Thoracic aorta endothelial cell (primary cell): ENCODE data around the gene IQGAP1. TPM values are rescaled to one million over a fixed set of nuclear protein-coding genes. Genes with fewer than 3 reads are reported as not detected.

Experiments
- small RNA-seq: library from RNA; depleted of rRNA; stranded (forward); fragments of <200 nt; gene quantifications from one replicate; pipeline ENCODE3, GENCODE V24; 2012
- total RNA-seq: library from RNA; depleted of rRNA; stranded (reverse); fragments of >200 nt; gene quantifications from 2 replicates; pipeline ENCODE4 v1.2.3, GENCODE V29; 2012

The IQGAP1 gene
- total RNA-seq: 344 and 378 TPM in 2 replicates

DNA sequence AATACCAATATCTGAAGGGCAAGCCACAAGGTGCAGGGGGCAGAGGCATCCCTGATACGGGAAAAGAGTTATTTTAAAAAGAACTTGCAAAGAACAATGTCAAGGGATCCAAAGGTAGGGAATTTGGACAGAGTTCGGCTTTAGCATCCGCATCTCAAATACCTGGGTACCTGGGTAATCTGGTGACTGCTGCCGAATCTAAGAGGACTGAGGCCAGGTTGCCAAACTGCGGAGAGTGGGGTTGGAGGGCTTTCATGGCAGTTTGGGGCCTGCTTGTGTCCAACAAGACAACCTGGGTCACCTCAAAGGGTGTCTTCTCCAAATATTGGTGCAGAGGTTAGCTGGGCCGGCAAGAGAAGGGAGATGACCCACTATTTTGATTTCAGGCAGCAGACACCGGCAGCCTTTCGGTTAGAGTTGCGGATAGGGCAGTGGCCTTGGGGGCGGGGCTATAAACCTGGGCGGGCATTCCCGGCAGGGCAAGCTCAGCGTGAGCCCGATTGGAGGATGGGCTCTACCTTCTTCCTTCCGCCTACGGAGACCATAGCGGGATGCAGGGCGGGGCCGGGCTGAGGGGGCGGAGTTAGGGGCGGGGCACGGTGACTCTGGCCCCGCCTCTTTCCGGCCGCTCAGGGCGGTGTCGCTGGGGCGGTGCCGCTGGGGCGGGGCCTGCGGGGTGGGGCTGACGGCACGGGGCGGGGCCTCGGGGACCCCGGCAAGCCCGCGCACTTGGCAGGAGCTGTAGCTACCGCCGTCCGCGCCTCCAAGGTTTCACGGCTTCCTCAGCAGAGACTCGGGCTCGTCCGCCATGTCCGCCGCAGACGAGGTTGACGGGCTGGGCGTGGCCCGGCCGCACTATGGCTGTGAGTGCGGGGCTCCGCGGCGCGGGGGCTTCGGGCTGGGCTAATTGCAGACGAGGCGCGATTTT, at the start of gene IQGAP1:
Gene IQGAP1, plus strand, starts transcription at position 709 of the 928 bp plus-strand sequence. Its CDS starts 100 bp downstream, at position 809.

DNA sequence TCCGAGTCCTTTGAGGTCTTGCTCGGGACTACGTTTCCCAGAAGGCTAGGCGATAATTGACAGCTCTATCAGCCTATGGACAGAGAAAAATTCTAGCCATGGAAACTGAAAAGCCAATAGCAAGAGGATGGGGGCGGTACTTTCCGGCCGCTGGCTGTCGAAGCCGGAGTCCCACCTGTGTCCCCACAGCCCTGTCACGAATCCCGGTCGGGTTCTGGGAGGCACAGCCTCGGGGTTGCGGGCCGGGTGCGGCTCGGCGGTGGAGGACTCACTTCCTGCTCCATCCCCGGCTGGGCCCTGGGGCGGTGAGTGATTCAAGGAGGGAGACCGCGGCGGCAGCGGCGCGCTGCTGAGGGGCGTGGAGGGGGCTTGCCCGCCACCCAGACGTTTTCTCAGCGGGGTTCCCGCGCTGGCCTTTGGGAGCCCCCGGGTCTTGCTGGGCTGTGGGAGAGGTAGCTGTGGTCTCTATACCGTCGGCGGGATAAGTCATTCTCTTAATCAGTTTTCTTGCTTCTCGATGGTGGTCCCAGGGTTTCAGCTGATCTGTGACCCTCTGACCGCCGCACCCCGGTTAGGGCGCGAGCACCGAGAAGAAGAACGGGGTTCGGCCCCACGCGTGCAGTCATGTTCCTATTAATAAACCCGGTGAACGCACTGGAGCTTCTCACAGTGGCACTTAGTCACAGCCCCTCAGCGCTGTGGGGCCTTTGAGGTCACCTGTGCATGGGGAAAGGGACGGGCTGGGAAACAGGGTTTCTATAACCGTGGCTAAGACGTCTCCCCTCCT, 35.7 kb upstream of the IQGAP1 start, which contains the start of gene ZNF774:
Gene ZNF774, plus strand, starts transcription at position 178 of the 787 bp plus-strand sequence. CDS start 2,377 bp downstream, outside the sequence.

GRCh38 chr15:90529371-90530249, 141.6 kb downstream of the IQGAP1 start, which contains the start of gene CRTC3:
Gene CRTC3 (plus strand): TSS chr15:90529923. CDS start chr15:90530072, 149 bp downstream.

Small RNA genes lying within 50 kb of the gene (small RNA-seq; reads per million reads assigned to genes)
- gene NDUFA3P4: not detected

Other genes with a start within 250 kb of the IQGAP1 start
- 8.5 and 9.8 TPM in 2 replicates for gene SEMA4B, start 186.9 kb upstream of the IQGAP1 start, total RNA-seq
- gene CIB1, start 154.3 kb upstream of the IQGAP1 start, total RNA-seq: 26.6 and 30.6 TPM in 2 replicates
- gene GDPGP1, start 154.0 kb upstream of the IQGAP1 start, total RNA-seq: 8.4 and 11.3 TPM in 2 replicates
- not detected in 2 replicates for gene TTLL13, start 138.7 kb upstream of the IQGAP1 start, total RNA-seq
- gene NGRN, start 122.6 kb upstream of the IQGAP1 start, total RNA-seq: 50.1 and 58.4 TPM in 2 replicates
- 1.5 and 5.3 TPM in 2 replicates for gene ZNF774, start 36.0 kb upstream of the IQGAP1 start, total RNA-seq
- gene CRTC3, start 141.7 kb downstream of the IQGAP1 start, total RNA-seq: 16.2 and 24.1 TPM in 2 replicates